MV-4-11 (cell line): ENCODE data around the gene CIAO3.
A peak's percentile ranks its signal among the peaks of the same experiment; 100 is the strongest.
"Not testable (repeated sequence)": the region's sequence is repeated elsewhere in the genome, so short reads cannot be mapped to it uniquely, and the experiment has no call there.

Experiments used
- DNase-seq: peaks from one replicate; lab custom pipeline; 2025; lab: John Stamatoyannopoulos, UW

Gene CIAO3

DNA sequence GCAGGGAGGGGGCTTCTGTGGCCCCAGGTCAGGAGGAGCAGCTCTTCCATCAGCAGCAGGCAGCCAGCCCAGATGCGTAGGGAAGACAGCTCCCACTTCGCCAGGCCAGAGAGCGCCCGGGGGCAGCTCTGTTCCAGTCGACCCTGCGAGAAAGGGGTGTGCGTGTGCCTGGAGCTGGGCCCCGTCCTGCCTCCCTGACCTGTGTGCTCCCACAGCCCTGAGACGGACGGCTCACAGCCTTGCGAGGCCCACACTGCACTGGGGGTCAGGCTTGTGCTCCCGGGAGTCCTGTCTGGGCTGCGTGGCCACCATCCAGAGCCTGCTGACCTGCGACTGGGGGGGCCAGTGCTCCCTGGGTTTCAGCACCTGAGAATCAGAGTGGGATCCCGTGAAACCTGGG is 19.3 kb upstream of the CIAO3 start:
- no peak for DNase-seq

GRCh38 chr16:759110-759910 is 18.5 kb upstream of the CIAO3 start:
- no peak for DNase-seq

DNA sequence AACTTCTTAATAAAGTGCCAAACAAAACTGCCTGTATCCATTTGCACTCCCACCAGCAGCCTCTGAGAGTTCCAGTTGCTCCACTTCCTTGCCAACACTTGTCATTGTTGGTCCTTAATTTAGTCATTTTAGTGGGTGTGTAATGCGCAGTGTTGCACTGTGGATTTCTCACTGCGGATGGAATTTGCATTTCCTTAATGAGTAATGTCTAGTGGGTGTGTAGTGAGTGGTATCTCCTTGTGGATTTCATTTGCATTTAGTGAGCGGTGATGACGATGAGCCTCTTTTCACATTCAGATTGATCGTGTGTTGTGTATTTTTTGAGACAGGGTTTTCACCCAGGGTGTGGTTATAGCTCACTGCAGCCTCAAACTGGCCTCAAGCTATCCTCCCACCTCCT is 15.6 kb upstream of the CIAO3 start:
- no peak for DNase-seq

DNA sequence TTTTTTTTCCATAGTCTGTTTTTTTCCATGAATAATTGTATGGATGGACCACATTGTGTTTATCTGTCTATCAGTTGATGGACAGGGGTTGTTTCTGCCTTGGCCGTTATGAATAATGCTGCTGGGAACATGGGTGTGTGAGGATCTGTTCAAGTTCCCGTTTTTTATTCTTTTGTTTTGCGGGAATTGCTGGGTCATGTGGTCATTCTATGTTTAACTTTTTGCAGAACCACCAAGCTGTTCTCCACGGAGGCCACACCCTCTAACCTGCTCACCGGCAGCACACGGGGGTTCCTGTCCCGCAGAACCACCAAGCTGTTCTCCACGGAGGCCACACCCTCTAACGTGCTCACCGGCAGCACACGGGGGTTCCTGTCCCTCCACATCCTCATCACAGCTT is 13.9 kb upstream of the CIAO3 start:
- peak; percentile 84 for DNase-seq

DNA sequence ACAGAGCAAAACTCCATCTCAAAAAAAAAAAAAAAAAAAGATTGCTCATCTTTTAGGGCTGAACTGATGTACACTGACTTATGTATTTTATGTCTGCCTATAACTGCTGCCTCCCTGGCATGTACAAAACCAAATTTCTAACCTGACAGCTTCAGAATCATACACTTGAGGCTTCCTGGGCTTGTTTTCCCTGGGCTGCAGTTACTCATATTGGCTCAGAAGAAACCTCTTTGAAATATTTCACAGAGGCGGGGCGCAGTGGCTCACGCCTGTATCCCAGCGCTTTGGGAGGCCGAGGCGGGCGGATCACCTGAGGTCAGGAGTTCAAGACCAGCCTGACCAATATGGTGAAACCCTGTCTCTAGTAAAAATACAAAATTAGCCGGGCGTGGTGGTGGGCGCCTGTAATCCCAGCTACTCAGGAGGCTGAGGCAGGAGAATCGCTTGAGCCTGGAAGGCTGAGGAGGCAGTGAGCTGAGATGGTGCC is 13.4 kb upstream of the CIAO3 start:
- not testable (repeated sequence) for DNase-seq

GRCh38 chr16:752007-752312 is 11.2 kb upstream of the CIAO3 start:
- DNase-seq: no peak

- no peak for DNase-seq
These were observed 10.6 kb upstream of the CIAO3 start for GRCh38 chr16:751152-752006.

- no peak for DNase-seq
These were observed 9.7 kb upstream of the CIAO3 start for GRCh38 chr16:750485-750884.

DNA sequence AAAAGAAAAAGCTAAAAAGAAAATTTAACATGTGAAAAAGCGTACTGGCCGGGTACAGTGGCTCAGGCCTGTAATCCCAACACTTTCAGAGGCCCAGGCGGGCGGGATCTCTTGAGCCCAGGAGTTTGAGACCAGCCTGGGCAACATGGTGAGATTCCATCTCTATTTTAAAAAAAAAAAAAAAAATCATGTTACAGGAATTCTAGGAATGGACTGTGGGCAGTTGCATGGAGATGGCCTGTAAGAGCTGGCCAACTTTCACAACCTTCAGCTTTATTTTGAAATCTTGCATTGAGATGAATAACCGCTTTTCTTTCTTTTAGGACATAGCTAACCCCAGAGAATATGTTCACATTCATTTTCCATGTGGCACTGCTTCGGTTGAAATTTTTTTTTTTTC is 8.2 kb upstream of the CIAO3 start:
- DNase-seq: no peak

- DNase-seq: no peak
These were observed 7.4 kb upstream of the CIAO3 start for GRCh38 chr16:747978-748746.

GRCh38 chr16:746637-747036 is 5.8 kb upstream of the CIAO3 start:
- DNase-seq: no peak

DNA sequence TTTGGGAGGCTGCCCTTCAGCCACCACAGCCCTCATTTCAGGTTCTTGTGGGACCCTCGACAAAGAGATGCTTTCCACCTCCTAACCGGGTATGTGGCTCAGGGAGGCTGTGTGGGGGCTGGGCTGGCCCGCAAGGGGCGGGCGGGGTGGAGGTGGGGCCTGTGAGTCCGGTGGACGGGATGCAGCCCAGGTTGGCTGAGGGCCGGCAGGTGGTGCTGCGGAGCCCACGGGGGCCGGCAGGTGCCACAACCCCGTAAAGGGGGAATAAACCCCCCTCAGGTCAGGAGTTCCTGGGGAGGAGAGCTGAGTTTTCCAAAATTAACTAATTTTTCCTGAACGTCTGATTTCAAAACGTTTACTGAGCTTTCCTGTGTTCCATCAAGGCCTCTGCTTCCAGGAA is 4.9 kb upstream of the CIAO3 start:
- DNase-seq: no peak

DNA sequence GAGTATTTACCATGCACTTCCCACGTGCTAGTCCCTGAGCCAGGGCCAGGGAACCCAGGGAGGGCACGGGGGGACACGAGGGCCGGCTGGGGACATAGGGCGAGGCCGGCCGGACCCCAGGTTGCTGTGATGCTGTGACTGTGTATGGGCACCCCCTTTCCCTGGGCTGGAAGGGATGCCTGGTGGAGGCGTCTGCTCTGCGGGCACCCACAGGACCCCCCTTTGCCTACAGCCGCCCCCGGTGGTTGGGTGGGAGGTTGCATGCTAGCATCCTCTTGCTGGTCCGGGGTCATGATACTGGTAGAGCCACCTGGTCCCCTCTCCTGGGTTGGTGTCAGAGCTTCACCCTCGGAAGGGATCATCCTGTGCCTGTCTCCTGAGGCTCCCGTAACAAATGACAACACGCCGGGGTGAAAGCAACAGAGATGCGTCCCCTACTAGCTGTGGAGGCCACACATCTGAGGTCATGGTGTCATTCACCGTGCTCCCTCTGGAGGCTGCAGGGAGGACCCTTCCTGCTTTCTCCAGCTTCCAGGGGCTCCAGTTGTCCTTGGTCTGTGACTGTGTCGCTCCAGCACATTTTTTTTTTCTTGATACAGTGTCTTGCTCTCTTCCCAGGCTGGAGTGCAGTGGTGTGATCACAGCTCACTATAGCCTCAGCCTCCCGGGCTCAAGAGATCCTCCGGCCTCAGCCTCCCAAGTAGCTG is 3.1 kb upstream of the CIAO3 start:
- no peak for DNase-seq

DNA sequence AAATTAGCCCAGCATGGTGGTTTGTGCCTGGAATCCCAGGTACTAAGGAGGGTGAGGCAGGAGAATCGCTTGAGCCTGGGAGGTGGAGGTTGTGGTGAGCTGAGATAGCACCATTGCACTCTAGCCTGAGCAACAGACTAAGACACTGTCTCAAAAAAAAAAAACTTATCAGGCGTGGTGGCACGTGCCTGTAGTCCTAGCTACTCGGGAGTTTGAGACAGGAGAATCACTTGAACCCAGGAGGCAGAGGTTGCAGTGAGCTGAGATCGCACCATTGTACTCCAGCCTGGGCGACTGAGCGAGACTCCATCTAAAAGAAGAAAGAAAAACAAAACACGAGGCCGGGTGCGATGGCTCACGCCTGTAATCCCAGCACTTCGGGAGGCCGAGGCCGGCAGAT is 2.1 kb upstream of the CIAO3 start:
- DNase-seq: not testable (repeated sequence)

DNA sequence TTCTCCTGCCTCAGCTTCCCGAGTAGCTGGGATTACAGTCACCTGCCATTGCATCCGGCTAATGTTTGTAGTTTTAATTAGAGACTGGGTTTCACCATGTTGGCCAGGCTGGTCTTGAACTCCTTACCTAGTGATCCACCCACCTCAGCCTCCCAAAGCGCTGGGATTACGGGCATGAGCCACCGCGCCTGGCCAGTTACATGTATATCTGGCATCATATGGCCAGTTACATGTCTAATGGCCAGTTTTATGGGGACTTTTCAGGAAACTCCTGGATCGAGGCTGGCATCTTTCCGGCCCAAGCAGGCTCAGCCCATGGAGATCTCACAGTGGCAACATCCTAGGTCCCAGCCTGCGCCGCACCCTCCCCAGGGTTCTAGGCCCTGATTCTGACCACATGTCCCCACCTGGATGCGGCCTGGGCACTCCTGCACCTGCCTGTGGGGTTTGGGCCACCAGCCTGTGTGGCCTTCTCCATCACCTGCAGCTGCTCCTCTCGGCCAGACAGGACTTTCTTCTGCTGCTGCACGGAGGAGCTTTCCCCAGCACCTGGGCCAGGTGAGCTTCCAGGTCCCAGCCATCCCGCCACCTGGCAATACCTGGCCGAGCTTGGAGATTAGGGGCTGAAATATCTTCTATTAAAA is 1.3 kb upstream of the CIAO3 start:
- no peak for DNase-seq

- DNase-seq: no peak
These were observed 386 bp downstream of the CIAO3 start for GRCh38 chr16:740459-740763.

DNA sequence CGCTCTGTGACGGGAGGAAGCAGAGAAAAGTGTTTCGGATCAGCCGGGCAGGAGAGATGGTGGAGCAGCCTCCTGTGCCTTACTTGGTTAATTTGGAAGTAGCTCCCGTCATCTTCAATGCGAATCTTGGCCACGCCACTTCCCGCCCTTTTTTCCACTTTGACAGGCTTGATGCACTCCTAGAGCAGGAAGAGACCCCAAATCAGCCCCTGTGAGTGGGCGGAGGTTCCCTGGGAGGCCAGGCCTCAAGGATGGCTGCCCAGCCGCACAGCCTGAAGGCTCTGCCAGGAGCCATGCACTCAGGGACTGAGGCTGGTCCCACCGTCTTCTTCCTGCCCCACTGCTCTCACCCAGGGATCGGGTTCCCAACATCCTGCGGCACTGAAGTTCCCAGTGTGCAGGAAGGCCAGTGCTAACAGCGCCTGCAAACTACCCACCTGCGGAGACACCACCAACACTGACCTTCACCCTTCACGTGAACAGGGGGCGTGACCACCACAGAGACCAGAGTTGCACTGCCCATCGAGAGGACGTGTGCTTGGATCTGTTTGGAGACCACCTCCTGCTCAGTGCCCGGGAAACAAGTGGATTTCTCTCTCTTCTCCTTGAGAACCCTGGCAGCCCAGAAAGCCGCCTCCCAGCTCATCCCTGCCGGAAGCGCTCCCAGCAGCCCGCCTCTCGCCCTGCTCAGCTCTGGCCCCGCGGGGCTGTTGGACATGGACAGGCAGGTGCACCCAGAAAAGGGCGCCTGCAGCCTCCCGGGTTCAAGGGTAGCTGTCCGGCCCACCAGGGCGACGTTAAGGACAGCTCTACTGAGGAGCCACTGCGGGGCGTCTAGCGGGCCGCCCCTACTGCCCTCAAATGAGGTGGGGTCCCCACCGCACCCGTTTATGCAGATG is 988 bp downstream of the CIAO3 start:
- DNase-seq: no peak

DNA sequence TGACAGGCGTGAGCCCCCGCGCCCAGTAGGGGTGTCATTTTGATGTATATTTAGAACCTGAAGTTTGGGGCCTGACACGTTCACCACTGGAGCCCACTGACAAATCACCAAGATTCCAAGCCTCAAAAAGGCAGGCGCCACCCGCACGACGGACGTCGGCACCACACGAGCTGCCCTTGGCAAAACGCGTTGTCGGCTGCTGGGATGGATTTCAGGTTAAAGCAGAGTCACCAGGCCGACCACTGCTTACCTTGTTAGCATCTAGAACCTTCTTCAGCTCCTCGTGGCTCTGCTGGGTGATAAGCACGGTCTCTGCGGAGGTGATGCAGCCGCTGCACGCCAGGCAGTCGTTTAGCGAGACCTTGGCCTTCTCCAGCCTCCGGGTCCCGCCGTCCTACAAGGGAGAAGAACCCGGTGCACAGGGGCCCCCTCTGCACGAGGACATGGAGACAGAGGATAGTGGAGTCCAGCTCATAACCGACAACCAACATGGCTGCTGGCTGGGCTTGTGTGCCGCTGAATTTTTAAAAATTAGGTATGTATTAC is 3.8 kb downstream of the CIAO3 start:
- DNase-seq: no peak

GRCh38 chr16:735982-736453 is 4.8 kb downstream of the CIAO3 start:
- no peak for DNase-seq
